ENCODE results near the gene CFAP73.

DNA sequence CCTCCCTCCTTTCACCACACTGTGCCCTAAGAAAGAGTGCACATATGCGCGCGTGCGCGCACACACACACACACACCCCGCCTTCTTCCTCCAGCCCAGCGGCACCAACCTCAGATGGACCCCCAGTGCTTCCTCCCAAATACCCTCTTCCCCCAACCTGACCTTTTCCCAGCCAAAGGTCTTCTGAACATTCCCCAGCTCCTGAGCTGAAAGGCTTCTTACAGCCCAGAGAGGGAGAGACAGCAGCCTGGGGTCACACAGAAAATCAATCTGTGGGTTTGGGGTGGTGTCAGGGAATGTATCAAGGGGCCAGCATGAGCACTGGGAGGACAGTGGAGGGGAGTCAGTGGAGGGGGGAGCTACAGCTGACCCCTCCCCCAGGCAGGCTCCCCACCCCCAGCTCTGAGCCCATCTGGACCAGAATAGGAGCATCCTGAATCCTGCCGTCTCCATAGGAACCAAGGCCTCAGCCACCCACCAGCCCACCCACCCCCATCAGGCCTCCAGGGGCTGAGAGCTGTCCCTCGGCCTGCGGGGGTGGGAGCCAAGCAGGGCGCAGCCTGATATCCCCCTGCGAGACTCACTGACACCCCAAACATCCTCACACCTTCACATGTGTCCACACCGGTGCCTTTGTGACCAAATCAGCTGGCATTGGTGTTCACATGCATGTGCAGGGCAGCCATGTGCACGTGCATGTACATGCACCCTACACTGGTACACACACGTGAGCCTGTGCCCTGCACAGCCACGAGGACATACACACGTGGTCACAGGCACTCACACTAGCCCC lies 19.7 kb upstream of the CFAP73 start:
- TF ChIP-seq, protein P1, sequence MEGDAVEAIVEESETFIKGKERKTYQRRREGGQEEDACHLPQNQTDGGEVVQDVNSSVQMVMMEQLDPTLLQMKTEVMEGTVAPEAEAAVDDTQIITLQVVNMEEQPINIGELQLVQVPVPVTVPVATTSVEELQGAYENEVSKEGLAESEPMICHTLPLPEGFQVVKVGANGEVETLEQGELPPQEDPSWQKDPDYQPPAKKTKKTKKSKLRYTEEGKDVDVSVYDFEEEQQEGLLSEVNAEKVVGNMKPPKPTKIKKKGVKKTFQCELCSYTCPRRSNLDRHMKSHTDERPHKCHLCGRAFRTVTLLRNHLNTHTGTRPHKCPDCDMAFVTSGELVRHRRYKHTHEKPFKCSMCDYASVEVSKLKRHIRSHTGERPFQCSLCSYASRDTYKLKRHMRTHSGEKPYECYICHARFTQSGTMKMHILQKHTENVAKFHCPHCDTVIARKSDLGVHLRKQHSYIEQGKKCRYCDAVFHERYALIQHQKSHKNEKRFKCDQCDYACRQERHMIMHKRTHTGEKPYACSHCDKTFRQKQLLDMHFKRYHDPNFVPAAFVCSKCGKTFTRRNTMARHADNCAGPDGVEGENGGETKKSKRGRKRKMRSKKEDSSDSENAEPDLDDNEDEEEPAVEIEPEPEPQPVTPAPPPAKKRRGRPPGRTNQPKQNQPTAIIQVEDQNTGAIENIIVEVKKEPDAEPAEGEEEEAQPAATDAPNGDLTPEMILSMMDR (IDR thresholded peaks at IDR 0.05): no peak
- no peak for TF ChIP-seq EP300 (IDR thresholded peaks at IDR 0.05)

Measured in sigmoid colon (tissue), 4 donors.